Liver (tissue), 9 donors: ENCODE data around the gene FAM13C. TPM values are rescaled to one million over a fixed set of nuclear protein-coding genes. Genes with fewer than 3 reads are reported as not detected.

Source experiments
- DNase-seq: peaks from one replicate; pipeline ENCODE4 v3.0.0-alpha.2; 2017; ENCODE audit warnings: low spot score
- H3K27ac ChIP-seq, 2 donors: one replicate each; pipeline ENCODE4 v1.7.0; 2013; ENCODE audit warnings: inconsistent platforms in 2 of 2, low read length in 2 of 2, control low read depth in 1 of 2, low read depth in 1 of 2, mild to moderate bottlenecking in 1 of 2
- H3K27me3 ChIP-seq, 4 donors: one replicate each; pipeline versions ENCODE4 v1.6.1 to v1.7.0; 2013; ENCODE audit warnings: low read length in 3 of 4, inconsistent platforms in 1 of 4, mild to moderate bottlenecking in 1 of 4, moderate library complexity in 1 of 4; ENCODE audit not compliant: control insufficient read depth in 4 of 4, insufficient read depth in 4 of 4
- H3K36me3 ChIP-seq, 4 donors: one replicate each; pipeline versions ENCODE4 v1.6.1 to v1.7.0; 2013; ENCODE audit warnings: low read length in 3 of 4, mild to moderate bottlenecking in 3 of 4, low read depth in 1 of 4, moderate library complexity in 1 of 4; ENCODE audit not compliant: control insufficient read depth in 4 of 4, insufficient read depth in 3 of 4
- H3K4me1 ChIP-seq, 4 donors: one replicate each; pipeline versions ENCODE4 v1.6.1 to v1.7.0; 2013; ENCODE audit warnings: low read length in 3 of 4, mild to moderate bottlenecking in 3 of 4, moderate library complexity in 1 of 4; ENCODE audit not compliant: control insufficient read depth in 4 of 4, insufficient read depth in 4 of 4
- H3K4me3 ChIP-seq, 3 donors: one replicate each; pipeline versions ENCODE4 v1.6.1 to v1.7.0; 2013; ENCODE audit warnings: low read length in 3 of 3, control low read depth in 1 of 3, low read depth in 1 of 3, mild to moderate bottlenecking in 1 of 3
- H3K9ac ChIP-seq, 2 donors: one replicate each; pipeline ENCODE4 v1.7.0; 2013; ENCODE audit warnings: low read length in 2 of 2, mild to moderate bottlenecking in 2 of 2, moderate library complexity in 2 of 2, control low read depth in 1 of 2, low read depth in 1 of 2
- H3K9me3 ChIP-seq, 4 donors: one replicate each; pipeline versions ENCODE4 v1.6.1 to v1.7.0; 2013; ENCODE audit warnings: low read length in 3 of 4; ENCODE audit not compliant: control insufficient read depth in 4 of 4
- FOXA2 ChIP-seq: IDR thresholded peaks from 2 replicates; pipeline ENCODE4 v1.6.1; 2016; ENCODE audit warnings: antibody characterized with exemption
- GABPA ChIP-seq, 2 donors: IDR thresholded peaks in 1 of 2; conservative IDR thresholded peaks in 1 of 2; 2 replicates each; pipeline ENCODE4 v1.6.1; 2016; ENCODE audit warnings: antibody characterized with exemption in 2 of 2, mild to moderate bottlenecking in 1 of 2, moderate library complexity in 1 of 2
- HNF4A ChIP-seq, 2 donors: conservative IDR thresholded peaks; 2 replicates each; pipeline ENCODE4 v1.6.1; 2016; ENCODE audit warnings: antibody characterized with exemption in 2 of 2, mild to moderate bottlenecking in 2 of 2
- HNF4G ChIP-seq: IDR thresholded peaks from 2 replicates; pipeline ENCODE4 v1.6.1; 2016; ENCODE audit warnings: antibody characterized with exemption
- JUND ChIP-seq, 2 donors: IDR thresholded peaks; 2 replicates each; pipeline ENCODE4 v1.6.1; 2016; ENCODE audit warnings: antibody characterized with exemption in 2 of 2
- NR2F2 ChIP-seq: IDR thresholded peaks from 2 replicates; pipeline ENCODE4 v1.6.1; 2016; ENCODE audit warnings: antibody characterized with exemption
- RAD21 ChIP-seq, 2 donors: IDR thresholded peaks; 2 replicates each; pipeline ENCODE4 v1.6.1; 2016; ENCODE audit warnings: antibody characterized with exemption in 2 of 2, mild to moderate bottlenecking in 2 of 2
- RXRA ChIP-seq, 2 donors: IDR thresholded peaks; 2 replicates each; pipeline ENCODE4 v1.6.1; 2017 to 2018; ENCODE audit warnings: antibody characterized with exemption in 2 of 2, mild to moderate bottlenecking in 1 of 2
- SP1 ChIP-seq: IDR thresholded peaks from 2 replicates; pipeline ENCODE4 v1.6.1; 2018; ENCODE audit warnings: antibody characterized with exemption, mild to moderate bottlenecking
- YY1 ChIP-seq: IDR thresholded peaks from 2 replicates; pipeline ENCODE4 v1.6.1; 2016; ENCODE audit warnings: antibody characterized with exemption, mild to moderate bottlenecking
- WGBS: extraction: QIAGEN DNeasy Blood & Tissue Kit; methylation state at CpG from one replicate; pipeline ENCODE4 v1.1.7; 2013; 5-methylcytosine and 5-hydroxymethylcytosine counted together
- polyA plus RNA-seq, 2 donors: library from polyadenylated mRNA; stranded (reverse) in 1 of 2; unstranded in 1 of 2; fragments of 200-250 nt in 1 of 2; fragments of >200 nt in 1 of 2; fragmentation: Nextera tagmentation in 1 of 2; extraction: Ambion mirVana in 1 of 2; gene quantifications; one replicate each; pipeline versions ENCODE4 v1.2.1 to v1.2.3, GENCODE V29; 2013 to 2015
- total RNA-seq, 2 donors: library from RNA; depleted of rRNA; stranded (reverse); fragments of >200 nt; gene quantifications; one replicate each; pipeline ENCODE4 v1.2.3, GENCODE V29; 2014
- TF ChIP-seq, protein P1 (sequence below): IDR thresholded peaks from 2 replicates; pipeline ENCODE4 v1.6.1; 2016; ENCODE audit warnings: antibody characterized with exemption
- TF ChIP-seq, protein P2 (sequence below): IDR thresholded peaks from 2 replicates; pipeline ENCODE4 v1.6.1; 2016; ENCODE audit warnings: antibody characterized with exemption
- TF ChIP-seq, protein P3 (sequence below): IDR thresholded peaks from 2 replicates; pipeline ENCODE4 v1.6.1; 2016; ENCODE audit warnings: antibody characterized with exemption
- TF ChIP-seq, protein P4 (sequence below): fragments of 150-350 bp; IDR thresholded peaks from 2 replicates; pipeline ENCODE4 v1.5.1; 2017; ENCODE audit warnings: improper control_type of control experiment, low read depth, low read length; ENCODE audit not compliant: missing input control
- TF ChIP-seq, protein P5 (sequence below): IDR thresholded peaks from 2 replicates; pipeline ENCODE4 v1.6.1; 2016; ENCODE audit warnings: antibody characterized with exemption, mild to moderate bottlenecking
- donor health status: healthy.
- donor health status: healthy.
- donor health status: healthy.
- donor health status: healthy.
- donor health status: healthy.

The FAM13C gene
- total and polyA plus RNA-seq, 4 donors: 0.87 to 2.4 (median 2.1) TPM

DNA sequence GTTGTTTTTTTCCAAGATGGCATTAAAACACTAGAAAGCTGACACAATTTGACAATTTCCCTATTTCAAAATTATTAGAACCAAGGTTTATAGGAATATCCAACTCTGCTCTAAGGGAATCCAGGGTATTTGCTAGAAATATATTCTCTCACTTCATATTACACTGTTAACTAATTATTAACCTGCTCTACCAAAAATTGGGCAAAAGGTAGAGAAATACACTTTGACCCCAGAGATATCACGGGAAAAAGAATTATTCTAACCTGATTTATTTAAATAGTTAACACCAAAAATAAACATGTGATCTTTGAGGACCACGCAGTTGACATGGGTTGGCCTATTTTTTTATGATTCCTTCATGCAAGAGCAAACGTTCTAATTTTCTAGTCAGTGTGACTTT lies 21.6 kb upstream of the FAM13C start:
- DNase-seq: no peak
- Histone ChIP-seq H3K4me3 (no peak overlapping the region), H3K36me3 (no peaks in the 10 kb centered on the region), H3K9ac (no peak overlapping the region), H3K27ac (no peak overlapping the region), H3K4me1 (peaks cover 0 to 10% (median 2%) of the 10 kb centered on the region in 4 donors), H3K27me3 (no peaks in the 10 kb centered on the region), H3K9me3 (no peaks in the 10 kb centered on the region)
- TF ChIP-seq, protein P1, sequence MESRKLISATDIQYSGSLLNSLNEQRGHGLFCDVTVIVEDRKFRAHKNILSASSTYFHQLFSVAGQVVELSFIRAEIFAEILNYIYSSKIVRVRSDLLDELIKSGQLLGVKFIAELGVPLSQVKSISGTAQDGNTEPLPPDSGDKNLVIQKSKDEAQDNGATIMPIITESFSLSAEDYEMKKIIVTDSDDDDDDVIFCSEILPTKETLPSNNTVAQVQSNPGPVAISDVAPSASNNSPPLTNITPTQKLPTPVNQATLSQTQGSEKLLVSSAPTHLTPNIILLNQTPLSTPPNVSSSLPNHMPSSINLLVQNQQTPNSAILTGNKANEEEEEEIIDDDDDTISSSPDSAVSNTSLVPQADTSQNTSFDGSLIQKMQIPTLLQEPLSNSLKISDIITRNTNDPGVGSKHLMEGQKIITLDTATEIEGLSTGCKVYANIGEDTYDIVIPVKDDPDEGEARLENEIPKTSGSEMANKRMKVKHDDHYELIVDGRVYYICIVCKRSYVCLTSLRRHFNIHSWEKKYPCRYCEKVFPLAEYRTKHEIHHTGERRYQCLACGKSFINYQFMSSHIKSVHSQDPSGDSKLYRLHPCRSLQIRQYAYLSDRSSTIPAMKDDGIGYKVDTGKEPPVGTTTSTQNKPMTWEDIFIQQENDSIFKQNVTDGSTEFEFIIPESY: no peak
- TF ChIP-seq HNF4A (conservative IDR thresholded peaks at IDR 0.05): peak; percentile 60 to 68
- no peak for TF ChIP-seq FOXA2
- TF ChIP-seq, protein P2, sequence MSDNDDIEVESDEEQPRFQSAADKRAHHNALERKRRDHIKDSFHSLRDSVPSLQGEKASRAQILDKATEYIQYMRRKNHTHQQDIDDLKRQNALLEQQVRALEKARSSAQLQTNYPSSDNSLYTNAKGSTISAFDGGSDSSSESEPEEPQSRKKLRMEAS: peak; percentile 43
- TF ChIP-seq RXRA (IDR thresholded peaks at IDR 0.05): peak in 1 of 2 donors; percentile 34
- TF ChIP-seq HNF4G: no peak
- TF ChIP-seq NR2F2: no peak
- no peak for TF ChIP-seq GABPA (IDR thresholded peaks at IDR 0.05 in 1 of 2, conservative IDR thresholded peaks at IDR 0.05 in 1 of 2)
- TF ChIP-seq, protein P3, sequence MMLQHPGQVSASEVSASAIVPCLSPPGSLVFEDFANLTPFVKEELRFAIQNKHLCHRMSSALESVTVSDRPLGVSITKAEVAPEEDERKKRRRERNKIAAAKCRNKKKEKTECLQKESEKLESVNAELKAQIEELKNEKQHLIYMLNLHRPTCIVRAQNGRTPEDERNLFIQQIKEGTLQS: no peak
- TF ChIP-seq, protein P4, sequence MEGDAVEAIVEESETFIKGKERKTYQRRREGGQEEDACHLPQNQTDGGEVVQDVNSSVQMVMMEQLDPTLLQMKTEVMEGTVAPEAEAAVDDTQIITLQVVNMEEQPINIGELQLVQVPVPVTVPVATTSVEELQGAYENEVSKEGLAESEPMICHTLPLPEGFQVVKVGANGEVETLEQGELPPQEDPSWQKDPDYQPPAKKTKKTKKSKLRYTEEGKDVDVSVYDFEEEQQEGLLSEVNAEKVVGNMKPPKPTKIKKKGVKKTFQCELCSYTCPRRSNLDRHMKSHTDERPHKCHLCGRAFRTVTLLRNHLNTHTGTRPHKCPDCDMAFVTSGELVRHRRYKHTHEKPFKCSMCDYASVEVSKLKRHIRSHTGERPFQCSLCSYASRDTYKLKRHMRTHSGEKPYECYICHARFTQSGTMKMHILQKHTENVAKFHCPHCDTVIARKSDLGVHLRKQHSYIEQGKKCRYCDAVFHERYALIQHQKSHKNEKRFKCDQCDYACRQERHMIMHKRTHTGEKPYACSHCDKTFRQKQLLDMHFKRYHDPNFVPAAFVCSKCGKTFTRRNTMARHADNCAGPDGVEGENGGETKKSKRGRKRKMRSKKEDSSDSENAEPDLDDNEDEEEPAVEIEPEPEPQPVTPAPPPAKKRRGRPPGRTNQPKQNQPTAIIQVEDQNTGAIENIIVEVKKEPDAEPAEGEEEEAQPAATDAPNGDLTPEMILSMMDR: no peak
- TF ChIP-seq SP1: peak; percentile 63
- TF ChIP-seq YY1: no peak
- 26% methylated on average over 3 of the region's 3 CpGs for WGBS

DNA sequence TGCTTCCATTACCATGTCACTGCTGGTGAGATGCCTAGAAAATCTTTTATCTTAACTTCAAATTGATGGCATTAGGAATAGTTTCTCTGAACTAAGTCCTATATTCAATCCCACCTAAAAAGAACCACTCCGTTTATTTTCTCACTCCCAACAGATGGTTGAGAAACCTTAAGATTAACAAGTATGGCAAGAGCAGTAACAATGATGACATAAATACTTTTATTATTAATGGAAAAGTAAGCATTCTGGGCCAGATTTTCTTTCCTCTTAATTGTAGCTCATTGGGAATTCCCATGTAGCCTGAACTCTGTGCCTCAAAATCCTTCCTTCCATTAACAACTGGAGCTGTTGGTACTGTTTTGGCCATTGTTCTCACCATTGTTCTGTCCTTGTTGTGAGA lies 21.1 kb upstream of the FAM13C start:
- TF ChIP-seq JUND (IDR thresholded peaks at IDR 0.05) (no peak), GABPA (IDR thresholded peaks at IDR 0.05 in 1 of 2, conservative IDR thresholded peaks at IDR 0.05 in 1 of 2) (no peak), SP1 (no peak), RXRA (IDR thresholded peaks at IDR 0.05) (no peak), RAD21 (IDR thresholded peaks at IDR 0.05) (no peak)
- TF ChIP-seq, protein P5, sequence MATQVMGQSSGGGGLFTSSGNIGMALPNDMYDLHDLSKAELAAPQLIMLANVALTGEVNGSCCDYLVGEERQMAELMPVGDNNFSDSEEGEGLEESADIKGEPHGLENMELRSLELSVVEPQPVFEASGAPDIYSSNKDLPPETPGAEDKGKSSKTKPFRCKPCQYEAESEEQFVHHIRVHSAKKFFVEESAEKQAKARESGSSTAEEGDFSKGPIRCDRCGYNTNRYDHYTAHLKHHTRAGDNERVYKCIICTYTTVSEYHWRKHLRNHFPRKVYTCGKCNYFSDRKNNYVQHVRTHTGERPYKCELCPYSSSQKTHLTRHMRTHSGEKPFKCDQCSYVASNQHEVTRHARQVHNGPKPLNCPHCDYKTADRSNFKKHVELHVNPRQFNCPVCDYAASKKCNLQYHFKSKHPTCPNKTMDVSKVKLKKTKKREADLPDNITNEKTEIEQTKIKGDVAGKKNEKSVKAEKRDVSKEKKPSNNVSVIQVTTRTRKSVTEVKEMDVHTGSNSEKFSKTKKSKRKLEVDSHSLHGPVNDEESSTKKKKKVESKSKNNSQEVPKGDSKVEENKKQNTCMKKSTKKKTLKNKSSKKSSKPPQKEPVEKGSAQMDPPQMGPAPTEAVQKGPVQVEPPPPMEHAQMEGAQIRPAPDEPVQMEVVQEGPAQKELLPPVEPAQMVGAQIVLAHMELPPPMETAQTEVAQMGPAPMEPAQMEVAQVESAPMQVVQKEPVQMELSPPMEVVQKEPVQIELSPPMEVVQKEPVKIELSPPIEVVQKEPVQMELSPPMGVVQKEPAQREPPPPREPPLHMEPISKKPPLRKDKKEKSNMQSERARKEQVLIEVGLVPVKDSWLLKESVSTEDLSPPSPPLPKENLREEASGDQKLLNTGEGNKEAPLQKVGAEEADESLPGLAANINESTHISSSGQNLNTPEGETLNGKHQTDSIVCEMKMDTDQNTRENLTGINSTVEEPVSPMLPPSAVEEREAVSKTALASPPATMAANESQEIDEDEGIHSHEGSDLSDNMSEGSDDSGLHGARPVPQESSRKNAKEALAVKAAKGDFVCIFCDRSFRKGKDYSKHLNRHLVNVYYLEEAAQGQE: no peak
- TF ChIP-seq, protein P2: no peak
- TF ChIP-seq, protein P4: no peak
- TF ChIP-seq, protein P3: no peak
- TF ChIP-seq, protein P1: no peak
- Histone ChIP-seq H3K27ac (no peak overlapping the region), H3K27me3 (no peaks in the 10 kb centered on the region), H3K4me3 (no peak overlapping the region), H3K9ac (no peak overlapping the region), H3K4me1 (peaks cover 0 to 10% (median 1%) of the 10 kb centered on the region in 4 donors), H3K36me3 (no peaks in the 10 kb centered on the region), H3K9me3 (no peaks in the 10 kb centered on the region)
- no peak for DNase-seq
- 89% methylated on average over 1 of the region's 1 CpG for WGBS
